ENCODE results near the gene SMPD4. TPM values are rescaled to one million over a fixed set of nuclear protein-coding genes. Genes with fewer than 3 reads are reported as not detected.
"Not testable (repeated sequence)": the region's sequence is repeated elsewhere in the genome, so short reads cannot be mapped to it uniquely, and the experiment has no call there.

SMPD4 gene
- total and polyA plus RNA-seq, 2 experiments from 2014 or later: 28.1 to 47.9 TPM

GRCh38 chr2:130143266-130144039 lies 37.9 kb downstream of the SMPD4 start:
- not testable (repeated sequence) for H3K9me3 ChIP-seq (ENCODE audit: low read depth); H3K27ac ChIP-seq; H3K4me1 ChIP-seq (ENCODE audit: insufficient read depth); H3K4me3 ChIP-seq; H3K9me2 ChIP-seq (replicated peaks; ENCODE audit: insufficient read depth); DNase-seq (ENCODE audit: low spot score); H2AFZ ChIP-seq; H3K36me3 ChIP-seq (replicated peaks; ENCODE audit: insufficient read depth, low read depth); H3K79me2 ChIP-seq; H4K20me1 ChIP-seq (ENCODE audit: insufficient read depth, poor library complexity, severe bottlenecking); H3K27me3 ChIP-seq
- peak overlapping the region; percentile 93 for H3K4me2 ChIP-seq
- WGBS (ENCODE audit: low lambda C conversion rate, missing lambda C conversion rate): 38% methylated on average over 19 of the region's 28 CpGs

GRCh38 chr2:130142396-130143265 lies 38.8 kb downstream of the SMPD4 start:
- not testable (repeated sequence) for H3K4me1 ChIP-seq (ENCODE audit: insufficient read depth); H4K20me1 ChIP-seq (ENCODE audit: insufficient read depth, poor library complexity, severe bottlenecking); H3K9me2 ChIP-seq (replicated peaks; ENCODE audit: insufficient read depth); H3K4me3 ChIP-seq; H3K27me3 ChIP-seq; H3K27ac ChIP-seq; H3K4me2 ChIP-seq; H3K36me3 ChIP-seq (replicated peaks; ENCODE audit: insufficient read depth, low read depth); H3K9me3 ChIP-seq (ENCODE audit: low read depth); DNase-seq (ENCODE audit: low spot score); H3K79me2 ChIP-seq; H2AFZ ChIP-seq
- 97% methylated on average over 13 of the region's 13 CpGs for WGBS (ENCODE audit: low lambda C conversion rate, missing lambda C conversion rate)

- not testable (repeated sequence) for H3K9me3 ChIP-seq (ENCODE audit: low read depth); H3K36me3 ChIP-seq (replicated peaks; ENCODE audit: insufficient read depth, low read depth); H3K4me3 ChIP-seq; H2AFZ ChIP-seq; DNase-seq (ENCODE audit: low spot score); H3K27ac ChIP-seq; H3K4me1 ChIP-seq (ENCODE audit: insufficient read depth); H3K9me2 ChIP-seq (replicated peaks; ENCODE audit: insufficient read depth); H3K4me2 ChIP-seq; H4K20me1 ChIP-seq (ENCODE audit: insufficient read depth, poor library complexity, severe bottlenecking); H3K79me2 ChIP-seq; H3K27me3 ChIP-seq
- WGBS (ENCODE audit: low lambda C conversion rate, missing lambda C conversion rate): 92% methylated on average over 10 of the region's 22 CpGs
Measured at GRCh38 chr2:130141645-130142370, 39.6 kb downstream of the SMPD4 start.

GRCh38 chr2:130141002-130141401 lies 40.4 kb downstream of the SMPD4 start:
- H3K36me3 ChIP-seq (replicated peaks; ENCODE audit: insufficient read depth, low read depth); H3K4me1 ChIP-seq (ENCODE audit: insufficient read depth); H3K4me2 ChIP-seq; H3K4me3 ChIP-seq; H3K27me3 ChIP-seq; DNase-seq (ENCODE audit: low spot score); H3K27ac ChIP-seq; H4K20me1 ChIP-seq (ENCODE audit: insufficient read depth, poor library complexity, severe bottlenecking); H2AFZ ChIP-seq; H3K9me2 ChIP-seq (replicated peaks; ENCODE audit: insufficient read depth); H3K9me3 ChIP-seq (ENCODE audit: low read depth); H3K79me2 ChIP-seq: not testable (repeated sequence)
- WGBS (ENCODE audit: low lambda C conversion rate, missing lambda C conversion rate): 96% methylated on average over 4 of the region's 6 CpGs

- H3K27me3 ChIP-seq; H2AFZ ChIP-seq; H3K9me2 ChIP-seq (replicated peaks; ENCODE audit: insufficient read depth); DNase-seq (ENCODE audit: low spot score); H3K4me3 ChIP-seq; H3K27ac ChIP-seq; H3K36me3 ChIP-seq (replicated peaks; ENCODE audit: insufficient read depth, low read depth); H4K20me1 ChIP-seq (ENCODE audit: insufficient read depth, poor library complexity, severe bottlenecking); H3K4me1 ChIP-seq (ENCODE audit: insufficient read depth); H3K79me2 ChIP-seq; H3K4me2 ChIP-seq; H3K9me3 ChIP-seq (ENCODE audit: low read depth): not testable (repeated sequence)
- 93% methylated on average over 5 of the region's 7 CpGs for WGBS (ENCODE audit: low lambda C conversion rate, missing lambda C conversion rate)
Measured at GRCh38 chr2:130140516-130140915, 40.9 kb downstream of the SMPD4 start.

GRCh38 chr2:130139331-130140280 lies 41.8 kb downstream of the SMPD4 start:
- WGBS (ENCODE audit: low lambda C conversion rate, missing lambda C conversion rate): 91% methylated on average over 29 of the region's 30 CpGs

GRCh38 chr2:130138841-130139251 lies 42.6 kb downstream of the SMPD4 start:
- not testable (repeated sequence) for H3K4me1 ChIP-seq (ENCODE audit: insufficient read depth); H3K9me2 ChIP-seq (replicated peaks; ENCODE audit: insufficient read depth); H3K27ac ChIP-seq; DNase-seq (ENCODE audit: low spot score); H2AFZ ChIP-seq; H3K36me3 ChIP-seq (replicated peaks; ENCODE audit: insufficient read depth, low read depth); H3K9me3 ChIP-seq (ENCODE audit: low read depth); H3K27me3 ChIP-seq; H4K20me1 ChIP-seq (ENCODE audit: insufficient read depth, poor library complexity, severe bottlenecking); H3K4me3 ChIP-seq; H3K4me2 ChIP-seq
- peaks cover 26% of the 10 kb centered on the region for H3K79me2 ChIP-seq
- 94% methylated on average over 14 of the region's 15 CpGs for WGBS (ENCODE audit: low lambda C conversion rate, missing lambda C conversion rate)

More at GRCh38 chr2:130139331-130140280, 41.8 kb downstream of the SMPD4 start:
- H3K4me1 ChIP-seq (ENCODE audit: insufficient read depth); H3K9me3 ChIP-seq (ENCODE audit: low read depth); H3K27ac ChIP-seq; H3K36me3 ChIP-seq (replicated peaks; ENCODE audit: insufficient read depth, low read depth); H3K9me2 ChIP-seq (replicated peaks; ENCODE audit: insufficient read depth); H2AFZ ChIP-seq; DNase-seq (ENCODE audit: low spot score); H3K4me3 ChIP-seq; H4K20me1 ChIP-seq (ENCODE audit: insufficient read depth, poor library complexity, severe bottlenecking); H3K4me2 ChIP-seq; H3K27me3 ChIP-seq: not testable (repeated sequence)
- H3K79me2 ChIP-seq: peaks cover 18% of the 10 kb centered on the region

GRCh38 chr2:130138326-130138725 lies 43.1 kb downstream of the SMPD4 start:
- not testable (repeated sequence) for H4K20me1 ChIP-seq (ENCODE audit: insufficient read depth, poor library complexity, severe bottlenecking); H3K4me2 ChIP-seq; H3K27ac ChIP-seq; H3K36me3 ChIP-seq (replicated peaks; ENCODE audit: insufficient read depth, low read depth); H3K27me3 ChIP-seq; H3K4me1 ChIP-seq (ENCODE audit: insufficient read depth); H2AFZ ChIP-seq; H3K9me2 ChIP-seq (replicated peaks; ENCODE audit: insufficient read depth); DNase-seq (ENCODE audit: low spot score); H3K9me3 ChIP-seq (ENCODE audit: low read depth); H3K4me3 ChIP-seq
- WGBS (ENCODE audit: low lambda C conversion rate, missing lambda C conversion rate): 91% methylated on average over 10 of the region's 13 CpGs
- peaks cover 31% of the 10 kb centered on the region for H3K79me2 ChIP-seq

Data from hepatocyte (in vitro differentiated cells).